OCI-LY1 (cell line): ENCODE measurements around the gene ATP6V1G2.

ENCODE experiments used
- CTCF ChIP-seq: fragments of 200-600 bp; sonication (generic), shearing (Covaris generic); IDR thresholded peaks from 2 replicates; pipeline ENCODE4 v1.5.1; 2017; ENCODE audit warnings: mild to moderate bottlenecking, antibody characterized with exemption, low read length, moderate library complexity, mixed read lengths
- EZH2 ChIP-seq: fragments of 200-600 bp; sonication (generic), shearing (Covaris generic); IDR thresholded peaks from 2 replicates; pipeline ENCODE4 v1.8.0; 2017; ENCODE audit warnings: borderline replicate concordance, mixed run types, mild to moderate bottlenecking, antibody characterized with exemption, low read length, moderate library complexity, mixed read lengths

DNA sequence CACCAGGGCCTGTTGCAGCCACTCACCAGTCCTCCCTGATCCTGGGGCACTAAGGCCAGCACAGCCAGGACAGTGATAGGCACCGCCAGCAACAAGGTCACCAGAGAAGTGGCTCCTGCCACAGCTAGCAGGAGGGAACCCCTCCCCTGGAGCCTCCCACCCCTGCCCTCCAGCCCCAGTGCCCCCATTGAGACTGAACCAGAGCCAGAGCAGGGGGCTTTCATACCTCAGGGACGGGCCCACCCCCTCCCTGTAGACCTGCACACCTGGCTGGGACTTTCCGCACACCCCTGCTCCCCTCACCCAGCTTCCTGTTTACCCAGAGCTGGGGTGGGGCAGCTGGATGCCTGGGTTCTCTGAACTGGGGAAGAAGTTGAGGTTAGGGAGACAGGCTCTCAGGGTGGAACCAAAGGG, 35.8 kb upstream of the ATP6V1G2 start, which contains the start of gene LTB:
- TF ChIP-seq CTCF (0 out of 2 replicates have a peak, but pooled peaks have one; percentile 4), EZH2 (no peak)
